Left renal cortex interstitium (tissue), 4 donors: ENCODE results near the gene METTL27. TPM values are rescaled to one million over a fixed set of nuclear protein-coding genes. Genes with fewer than 3 reads are reported as not detected.
"Not testable (repeated sequence)": the region's sequence is repeated elsewhere in the genome, so short reads cannot be mapped to it uniquely, and the experiment has no call there.

Source experiments
- DNase-seq, 4 donors: peaks; one replicate each; pipeline ENCODE4 v3.0.0-alpha.2; 2013; ENCODE audit warnings: low read depth in 4 of 4, low spot score in 2 of 4, missing footprints in 1 of 4
- polyA plus RNA-seq, 4 donors: library from polyadenylated mRNA; unstranded; fragments of 120-200 nt; gene quantifications; one replicate each; pipeline ENCODE4 v1.2.1, GENCODE V29; 2013; ENCODE audit not compliant: insufficient read length in 4 of 4

The METTL27 gene
- polyA plus RNA-seq, 4 donors = 3.6 to 17.9 (median 10.1) TPM

GRCh38 chr7:73870041-73870492, 27.8 kb upstream of the METTL27 start:
- no peak for DNase-seq

GRCh38 chr7:73869011-73869798, 26.9 kb upstream of the METTL27 start:
- no peak for DNase-seq

GRCh38 chr7:73866446-73866767, 24.1 kb upstream of the METTL27 start:
- DNase-seq = no peak

- DNase-seq = no peak
These were observed 23.6 kb upstream of the METTL27 start for GRCh38 chr7:73865738-73866445.

GRCh38 chr7:73864981-73865711, 22.8 kb upstream of the METTL27 start:
- DNase-seq = no peak

GRCh38 chr7:73861305-73861704, 19.0 kb upstream of the METTL27 start:
- no peak for DNase-seq

GRCh38 chr7:73860859-73861258, 18.5 kb upstream of the METTL27 start, which contains the start of gene TMEM270:
TMEM270 (plus strand) TSS chr7:73861159; CDS start chr7:73861195, 36 bp downstream.
- no peak for DNase-seq

GRCh38 chr7:73858807-73859206, 16.5 kb upstream of the METTL27 start:
- DNase-seq = no peak

- DNase-seq = no peak
These were observed 14.6 kb upstream of the METTL27 start for GRCh38 chr7:73856941-73857340.

GRCh38 chr7:73852500-73852899, 10.2 kb upstream of the METTL27 start:
- DNase-seq = no peak

GRCh38 chr7:73851410-73852338, 9.4 kb upstream of the METTL27 start:
- DNase-seq = no peak

GRCh38 chr7:73850781-73851207, 8.5 kb upstream of the METTL27 start:
- no peak for DNase-seq

- no peak for DNase-seq
These were observed 5.8 kb upstream of the METTL27 start for GRCh38 chr7:73847941-73848723.

- not testable (repeated sequence) for DNase-seq
These were observed 3.4 kb upstream of the METTL27 start for GRCh38 chr7:73845701-73846195.

GRCh38 chr7:73844848-73845460, 2.6 kb upstream of the METTL27 start:
- DNase-seq = no peak

- DNase-seq = no peak
These were observed 1.8 kb upstream of the METTL27 start for GRCh38 chr7:73844131-73844547.

GRCh38 chr7:73841689-73842066, 638 bp downstream of the METTL27 start:
- no peak for DNase-seq

GRCh38 chr7:73840715-73841379, 1.5 kb downstream of the METTL27 start:
- no peak for DNase-seq
